Islet of Langerhans (tissue), 1 donor: ENCODE data around the gene DOCK8.

ENCODE experiments used
- FAIRE-seq: peaks from one replicate; lab custom pipeline; 2011; peaks lifted over from hg19 to GRCh38; lab: Jason Lieb, UNC

The DOCK8 gene

DNA sequence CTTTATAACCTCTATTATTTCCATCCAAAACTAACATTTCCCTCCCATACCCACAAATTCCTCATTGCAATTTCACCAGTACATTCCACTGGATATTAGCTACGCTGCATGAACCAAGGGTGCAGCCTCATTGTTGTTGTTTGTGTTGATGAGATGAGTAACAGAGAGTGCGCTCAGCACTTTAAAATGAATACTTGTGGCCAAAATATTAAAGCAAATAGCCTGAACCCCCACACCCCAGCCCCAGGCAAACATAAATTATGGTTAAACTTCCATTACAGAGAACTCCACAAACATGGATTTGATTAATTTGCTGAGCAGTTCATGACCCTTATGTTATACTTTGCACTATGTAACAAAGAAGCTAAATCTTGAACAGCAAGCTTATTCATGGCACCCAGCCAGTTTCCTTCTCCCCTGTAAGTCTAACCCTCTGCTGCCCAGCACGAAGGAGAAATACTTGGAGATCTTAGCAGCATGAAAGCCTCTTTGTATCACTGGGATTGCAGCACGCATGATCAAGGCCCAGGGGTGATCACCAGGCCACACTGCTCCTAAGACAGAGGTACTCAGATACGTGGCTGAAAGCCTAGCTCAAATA lies 205.0 kb downstream of the DOCK8 start:
- no peak for FAIRE-seq

DNA sequence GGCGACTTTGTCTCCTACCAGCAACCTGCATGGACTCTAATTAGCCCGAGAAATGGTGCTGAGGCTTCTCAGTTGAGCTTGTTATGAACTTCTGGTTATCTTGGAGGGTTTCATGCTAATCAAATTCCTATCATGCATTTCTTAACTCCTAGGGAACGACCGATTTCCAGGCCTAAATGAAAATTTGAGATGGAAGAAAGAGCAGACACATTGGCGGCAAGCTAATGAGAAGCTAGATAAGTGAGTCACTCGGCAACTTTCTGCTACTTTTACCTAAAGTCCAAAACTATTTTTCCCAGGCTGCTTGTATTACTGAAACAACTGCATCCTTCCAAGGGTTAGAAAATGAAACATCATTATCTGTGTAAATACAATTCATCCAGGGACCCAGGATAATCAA lies 207.2 kb downstream of the DOCK8 start:
- FAIRE-seq, result no peak

DNA sequence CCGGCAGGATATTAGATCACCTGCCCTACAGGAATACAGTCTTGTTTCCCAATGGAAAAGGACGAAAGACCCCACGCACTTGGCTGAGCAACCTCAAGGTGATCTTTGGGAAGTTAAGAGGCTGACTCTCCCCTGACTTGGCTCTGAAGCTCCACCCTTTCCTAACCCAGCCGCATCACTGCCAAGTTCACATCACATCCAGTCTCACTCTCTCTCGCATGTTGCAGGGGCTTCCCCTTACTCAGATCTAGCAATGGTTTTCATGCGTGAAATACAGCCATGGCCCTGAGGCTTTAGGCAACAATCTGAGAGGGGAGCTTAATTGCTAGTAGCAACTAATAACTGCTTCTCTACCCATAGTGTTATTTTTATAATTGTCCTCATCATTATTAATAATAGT lies 211.6 kb downstream of the DOCK8 start:
- no peak for FAIRE-seq

DNA sequence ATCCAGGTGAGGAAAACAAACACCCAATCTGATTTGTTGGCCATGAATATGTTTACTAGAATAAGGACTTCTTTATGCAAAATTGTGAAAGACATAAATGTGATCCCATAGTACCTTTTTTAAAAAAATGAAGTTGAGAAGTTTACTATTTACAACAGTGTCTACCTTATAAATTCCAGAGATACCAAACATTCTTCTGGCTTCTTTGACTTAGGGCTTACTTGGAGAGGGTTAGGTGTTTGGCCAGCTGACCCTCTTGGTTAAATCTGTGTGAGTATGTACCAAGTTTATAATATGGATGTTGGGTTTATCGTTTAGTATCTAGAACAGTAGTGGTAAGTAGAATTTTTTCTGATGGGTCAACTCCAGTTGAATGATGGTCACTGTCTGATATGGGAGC lies 212.3 kb downstream of the DOCK8 start:
- no peak for FAIRE-seq

DNA sequence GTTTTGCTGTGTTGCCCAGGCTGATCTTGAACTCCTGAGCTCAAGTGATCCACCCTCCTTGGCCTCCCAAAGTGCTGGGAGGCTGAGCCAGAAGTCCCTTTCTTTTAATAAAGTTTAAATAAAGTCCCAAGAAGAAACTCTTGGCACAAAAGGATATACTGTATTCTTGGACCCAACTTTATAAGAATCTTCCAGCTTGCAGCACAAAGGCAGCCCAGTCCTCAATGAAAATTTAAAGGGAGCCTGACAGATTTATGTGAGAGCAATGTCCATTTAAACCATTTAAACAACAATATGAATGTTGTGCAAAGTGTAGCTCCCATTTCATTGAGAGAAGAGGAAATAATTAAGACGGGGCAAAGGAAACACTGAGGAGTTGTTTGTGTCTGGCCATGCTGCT lies 217.0 kb downstream of the DOCK8 start:
- no peak for FAIRE-seq

DNA sequence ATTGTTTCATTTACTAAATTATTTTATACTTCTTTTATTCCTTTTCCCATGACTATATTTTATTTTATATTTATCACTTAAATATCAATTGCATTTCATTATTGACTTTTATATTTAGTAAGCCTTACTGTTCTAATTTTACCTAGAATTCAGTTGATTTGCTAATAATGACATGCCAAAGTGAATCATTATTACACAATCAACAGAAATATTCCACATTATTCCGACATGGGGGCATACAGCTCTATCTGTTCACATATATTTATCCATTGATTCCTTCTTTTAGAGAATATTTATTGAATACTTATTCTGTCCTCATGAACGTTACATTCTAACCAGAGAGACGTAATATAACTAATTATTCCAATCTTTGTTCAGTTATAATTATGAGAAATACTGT lies 221.8 kb downstream of the DOCK8 start:
- FAIRE-seq, result no peak

DNA sequence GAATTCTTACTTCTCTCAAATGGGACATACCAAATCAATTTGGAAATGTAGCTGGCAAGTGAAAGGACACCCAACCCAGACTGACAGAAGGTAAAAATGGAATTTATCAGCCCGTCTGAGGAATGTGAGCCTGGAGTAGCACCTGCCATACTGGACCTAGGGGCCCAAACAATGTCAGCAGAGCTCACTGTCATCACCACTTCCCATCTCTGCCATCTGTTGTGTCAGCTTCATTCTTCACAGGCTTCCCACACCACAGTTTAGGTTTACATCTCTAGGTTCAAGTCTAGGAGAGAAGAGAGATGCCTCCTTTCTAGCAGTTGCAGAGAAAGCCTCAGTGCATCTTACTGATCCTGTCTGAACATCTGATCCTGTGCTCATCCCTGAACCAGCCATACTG lies 222.4 kb downstream of the DOCK8 start:
- FAIRE-seq, result no peak

DNA sequence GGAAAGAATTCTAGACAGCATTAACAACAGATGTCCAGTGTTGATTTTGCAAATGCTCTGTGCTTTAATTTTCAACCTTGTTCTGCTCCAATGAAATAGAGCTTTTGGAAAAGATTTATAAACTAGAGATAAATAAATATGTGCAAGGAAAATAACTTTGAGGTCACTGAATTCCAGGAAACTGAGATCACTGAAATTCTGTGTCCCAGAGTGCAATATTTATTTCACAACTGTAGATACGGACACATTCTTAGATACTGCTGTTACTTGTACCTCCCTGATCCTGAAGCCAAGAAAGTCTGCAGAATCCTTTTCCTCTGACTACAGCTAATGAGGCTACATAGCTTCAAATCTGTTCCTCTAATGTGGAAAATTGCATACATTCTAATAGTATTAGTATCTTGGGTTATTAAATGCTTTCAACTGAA lies 222.9 kb downstream of the DOCK8 start:
- FAIRE-seq, result peak; percentile 33

DNA sequence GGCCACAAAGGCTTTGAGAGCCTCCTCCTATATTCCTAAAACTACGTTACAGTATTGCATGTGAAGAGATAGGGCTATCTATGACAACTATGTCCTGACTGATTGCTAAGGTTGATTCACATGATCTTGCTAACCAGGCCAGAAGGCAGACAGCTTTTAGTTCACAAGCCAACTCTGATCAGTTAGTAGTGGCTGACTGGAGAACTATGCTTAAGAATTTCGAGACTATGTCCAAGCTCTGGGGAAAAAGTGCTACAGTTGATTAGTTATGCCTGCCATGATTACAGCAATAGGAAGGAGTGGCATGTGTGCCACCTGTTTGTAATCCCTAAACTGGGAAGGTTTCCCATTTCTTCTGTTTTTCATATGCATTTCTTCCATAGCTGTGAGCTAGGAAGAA lies 223.4 kb downstream of the DOCK8 start:
- FAIRE-seq, result no peak

DNA sequence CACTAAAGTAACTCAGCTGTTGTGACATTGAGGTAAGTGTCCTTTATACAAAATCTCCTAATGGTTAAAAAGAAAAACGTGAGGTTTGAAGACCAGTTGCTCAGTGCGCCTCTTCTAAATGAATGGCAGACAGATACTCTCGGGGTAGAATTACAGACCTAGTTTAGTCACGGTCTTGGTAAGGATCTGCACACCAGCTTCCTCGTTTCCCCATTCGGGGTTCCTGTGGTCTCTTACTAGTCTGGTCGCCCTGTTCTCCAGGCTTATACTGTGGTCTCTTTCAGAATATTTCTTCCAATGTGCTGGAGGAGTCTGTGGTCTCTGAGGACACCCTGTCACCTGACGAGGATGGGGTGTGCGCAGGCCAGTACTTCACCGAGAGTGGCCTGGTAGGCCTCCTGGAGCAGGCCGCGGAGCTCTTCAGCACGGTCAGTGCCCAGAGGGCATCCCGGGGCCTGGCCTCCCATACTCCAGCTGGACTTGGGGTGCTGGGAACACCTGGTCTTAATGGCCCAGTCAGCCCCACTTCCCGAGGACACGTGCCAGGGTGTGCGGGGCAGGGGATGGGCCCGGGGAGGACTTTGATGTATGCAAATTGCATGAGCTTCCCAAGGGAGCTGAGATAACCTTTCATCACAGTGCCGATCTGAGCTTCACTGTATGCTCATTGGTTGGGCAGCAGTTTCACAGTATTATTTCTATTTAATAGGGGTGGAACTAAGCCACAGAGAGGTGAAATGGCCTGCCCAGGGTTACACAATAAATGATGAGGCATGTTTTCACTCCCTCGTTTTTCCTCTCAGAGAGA lies 224.5 kb downstream of the DOCK8 start:
- FAIRE-seq, result no peak

DNA sequence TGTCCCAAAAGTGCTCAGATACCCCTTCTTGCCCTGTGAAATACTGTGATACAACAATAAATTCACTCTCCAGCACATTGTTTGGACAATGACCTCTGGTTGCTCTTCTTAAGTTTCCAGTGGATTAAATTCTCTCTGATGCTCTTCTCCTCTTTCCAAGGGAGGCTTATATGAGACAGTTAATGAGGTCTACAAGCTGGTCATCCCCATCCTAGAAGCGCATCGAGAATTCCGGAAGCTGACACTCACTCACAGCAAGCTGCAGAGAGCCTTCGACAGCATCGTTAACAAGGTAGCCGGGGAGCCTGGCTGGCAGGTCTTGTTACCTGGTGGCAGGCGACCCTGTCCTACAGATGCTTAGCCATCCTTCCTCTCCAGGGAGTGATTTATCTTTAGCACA lies 226.5 kb downstream of the DOCK8 start:
- FAIRE-seq, result no peak

DNA sequence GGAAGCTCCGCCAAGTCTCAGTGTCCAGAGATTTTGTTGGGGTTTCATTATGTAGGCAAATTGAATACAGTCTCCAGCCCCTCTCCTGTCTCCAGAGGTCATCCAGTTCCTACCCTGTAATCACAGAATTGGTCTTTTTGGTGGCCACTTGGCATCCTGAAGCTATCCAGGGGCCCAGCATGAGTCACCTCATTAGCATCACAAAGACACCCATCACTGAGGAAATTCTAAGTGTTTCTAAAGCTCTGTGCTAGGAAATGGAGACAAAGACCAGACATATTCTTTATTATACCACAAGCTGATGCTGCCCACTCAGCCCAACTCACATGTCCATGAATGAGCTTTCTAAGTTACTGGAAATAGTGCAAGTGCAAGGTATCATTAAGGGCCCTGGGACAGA lies 229.9 kb downstream of the DOCK8 start:
- FAIRE-seq, result no peak

DNA sequence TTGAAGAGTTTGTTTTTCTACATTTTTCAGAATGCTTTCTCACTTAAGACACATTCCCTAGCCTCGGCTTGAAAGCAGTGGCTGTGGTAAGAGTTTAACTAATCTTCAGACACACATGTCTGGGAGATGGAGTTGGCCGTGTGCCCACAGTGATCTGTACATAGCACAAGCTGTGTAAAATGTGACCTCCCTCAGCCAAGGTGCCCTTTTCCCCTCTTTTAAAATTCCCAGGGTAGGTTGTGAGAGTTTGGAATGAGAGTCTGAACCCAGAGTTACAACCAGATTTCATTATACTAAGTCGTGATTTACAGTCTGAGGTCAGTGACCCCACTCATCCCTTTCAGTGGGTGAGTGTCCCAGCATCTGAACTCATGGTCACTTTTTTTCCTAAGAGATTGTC lies 230.4 kb downstream of the DOCK8 start:
- no peak for FAIRE-seq

DNA sequence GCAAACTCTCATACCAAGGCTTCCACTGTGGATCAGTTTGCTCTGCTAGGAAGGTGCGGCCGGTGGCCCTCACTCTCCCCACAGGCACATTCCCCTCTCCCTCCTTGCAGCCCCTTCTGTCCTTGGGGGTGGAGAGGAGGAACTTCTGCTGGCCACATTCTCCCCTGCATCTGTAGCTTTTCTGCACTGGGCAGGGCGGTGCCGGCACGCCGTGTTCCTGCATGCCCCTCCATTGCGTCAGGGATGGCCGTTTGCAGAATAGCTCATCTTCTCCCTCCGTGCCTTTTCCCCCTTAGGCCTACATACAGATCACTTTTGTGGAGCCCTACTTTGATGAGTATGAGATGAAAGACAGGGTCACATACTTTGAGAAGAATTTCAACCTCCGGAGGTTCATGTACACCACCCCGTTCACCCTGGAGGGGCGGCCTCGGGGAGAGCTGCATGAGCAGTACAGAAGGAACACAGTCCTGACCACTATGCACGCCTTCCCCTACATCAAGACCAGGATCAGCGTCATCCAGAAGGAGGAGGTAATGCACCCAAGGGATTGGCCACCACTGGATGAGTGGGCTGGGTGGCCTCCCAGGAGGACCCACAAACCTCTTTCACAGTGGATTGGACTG lies 231.5 kb downstream of the DOCK8 start:
- no peak for FAIRE-seq

DNA sequence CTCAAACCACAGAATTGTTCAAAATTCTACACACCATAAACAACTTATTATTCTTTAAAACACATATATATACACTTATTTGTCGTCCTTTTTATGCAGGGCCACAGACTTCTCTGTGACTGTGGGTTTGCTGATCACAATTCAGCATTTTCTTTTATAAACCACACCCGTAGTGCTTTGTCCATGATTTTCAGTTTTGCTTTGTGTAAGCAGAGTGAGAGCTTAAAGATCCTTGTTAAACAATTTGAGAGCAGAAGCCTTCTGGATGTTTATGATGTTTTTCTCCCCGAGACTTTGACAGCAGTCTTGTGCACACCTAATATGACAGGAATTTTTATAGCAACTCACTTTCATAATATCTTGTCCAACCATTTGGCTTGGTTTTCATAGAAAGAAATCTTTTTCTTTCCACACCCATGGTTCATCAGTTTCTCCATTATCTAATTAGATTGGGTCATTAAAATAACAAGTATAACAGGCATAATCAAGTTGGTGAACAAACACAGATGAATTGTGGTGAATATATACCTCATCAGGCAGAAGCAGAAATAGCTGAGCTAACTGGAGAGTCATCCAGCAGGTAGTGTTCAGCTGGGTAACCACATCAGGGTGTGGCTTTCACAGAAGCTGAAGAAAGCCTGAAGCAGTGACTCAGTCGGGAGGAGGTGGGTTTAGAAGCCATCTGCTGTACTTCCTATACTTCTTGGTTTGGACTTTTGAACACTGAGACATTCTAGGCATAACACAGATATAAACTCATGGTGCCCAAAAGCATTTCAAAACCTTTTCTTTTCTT lies 232.8 kb downstream of the DOCK8 start:
- peak; percentile 9 for FAIRE-seq

DNA sequence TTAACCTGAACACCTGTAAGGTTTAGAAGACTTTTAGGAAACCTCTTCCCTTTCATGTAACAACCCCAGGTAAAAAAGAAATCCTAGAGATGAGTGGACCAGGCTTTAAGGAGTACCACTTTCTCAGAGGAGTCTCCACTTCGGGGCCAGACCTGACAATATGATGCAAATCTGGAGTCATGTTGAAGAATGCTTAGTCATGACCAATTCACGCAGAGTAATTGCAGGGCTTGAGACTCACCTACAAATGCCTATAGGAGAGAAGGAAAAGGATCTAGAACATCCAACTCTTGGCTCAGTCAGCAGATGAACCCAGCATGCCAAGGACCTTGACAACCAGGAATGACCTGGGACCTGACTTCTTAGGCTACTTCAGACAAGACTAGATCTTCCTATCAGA lies 235.4 kb downstream of the DOCK8 start:
- FAIRE-seq, result no peak

DNA sequence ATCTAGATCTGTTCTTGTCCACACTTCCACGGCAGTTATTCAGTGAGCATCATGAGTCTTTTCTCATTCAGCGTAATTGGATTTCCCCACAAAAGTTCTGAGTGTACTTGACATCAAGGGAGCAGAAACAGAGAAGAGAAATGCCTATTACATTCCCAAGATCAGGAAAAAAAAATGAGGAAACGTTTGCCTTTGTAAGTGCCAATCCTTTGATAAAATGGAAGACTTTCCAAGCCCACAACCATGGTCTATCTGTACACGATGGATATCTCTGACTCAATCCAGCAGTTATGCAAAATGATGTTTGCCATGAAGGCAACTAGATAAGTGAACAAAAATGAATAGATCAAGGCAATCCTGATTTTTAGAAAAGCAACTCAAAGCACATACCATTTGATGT lies 235.9 kb downstream of the DOCK8 start:
- no peak for FAIRE-seq

DNA sequence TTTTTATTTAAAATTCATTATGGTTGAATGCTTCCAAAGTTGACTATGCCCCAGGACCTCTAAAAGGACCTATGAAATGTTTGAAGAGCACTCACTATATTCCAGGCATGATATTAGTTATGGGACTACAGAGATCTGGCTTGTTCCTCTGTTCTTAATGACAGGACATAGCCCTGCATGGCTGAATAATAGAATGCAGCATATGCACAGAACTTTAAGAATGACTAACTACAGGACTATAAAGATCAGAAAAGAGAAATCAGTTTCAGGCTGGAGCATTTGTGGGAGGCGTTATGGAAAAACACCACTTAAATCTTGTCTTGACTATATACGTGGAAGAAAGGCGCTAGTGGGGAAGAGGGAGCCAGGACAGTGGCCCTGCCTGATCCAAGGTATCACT lies 239.2 kb downstream of the DOCK8 start:
- no peak for FAIRE-seq

DNA sequence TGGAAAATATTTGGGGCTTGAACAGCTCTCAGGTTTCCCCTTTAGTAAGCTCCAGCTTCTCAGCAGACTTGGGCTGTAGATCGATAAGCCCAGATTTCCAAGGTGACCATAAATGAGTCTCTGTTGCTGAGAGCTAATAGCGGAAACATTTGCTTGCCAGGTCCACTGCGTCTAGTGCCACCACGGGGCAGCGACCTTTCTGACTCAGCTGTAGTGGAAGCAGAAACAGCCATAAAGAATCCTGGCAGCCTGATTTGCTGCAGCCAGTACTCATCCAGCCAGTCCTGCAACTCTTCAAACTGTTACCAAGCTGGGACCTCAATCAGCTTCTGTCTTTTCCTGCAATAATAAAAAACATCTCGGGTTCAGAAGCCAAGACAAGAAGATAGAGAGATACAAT lies 241.7 kb downstream of the DOCK8 start:
- FAIRE-seq, result no peak

DNA sequence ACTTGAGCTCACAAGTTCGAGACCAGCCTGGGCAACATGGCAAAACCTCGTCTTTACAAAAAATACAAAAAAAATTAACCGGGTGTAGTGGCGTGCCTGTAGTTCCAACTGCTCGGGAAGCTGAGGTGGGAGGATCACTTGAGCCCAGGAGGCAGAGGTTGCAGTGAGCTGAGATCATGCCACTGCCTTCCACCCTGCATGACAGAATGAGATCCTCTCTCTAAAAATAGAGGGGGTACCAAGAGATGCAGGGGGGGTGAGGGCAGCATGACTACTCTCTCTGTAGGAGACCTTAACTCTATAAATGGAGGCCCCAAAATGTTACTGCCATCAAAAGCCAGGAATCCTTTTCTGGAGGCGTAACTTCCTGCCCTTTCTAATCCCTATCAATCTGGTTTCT lies 243.9 kb downstream of the DOCK8 start:
- FAIRE-seq, result no peak

DNA sequence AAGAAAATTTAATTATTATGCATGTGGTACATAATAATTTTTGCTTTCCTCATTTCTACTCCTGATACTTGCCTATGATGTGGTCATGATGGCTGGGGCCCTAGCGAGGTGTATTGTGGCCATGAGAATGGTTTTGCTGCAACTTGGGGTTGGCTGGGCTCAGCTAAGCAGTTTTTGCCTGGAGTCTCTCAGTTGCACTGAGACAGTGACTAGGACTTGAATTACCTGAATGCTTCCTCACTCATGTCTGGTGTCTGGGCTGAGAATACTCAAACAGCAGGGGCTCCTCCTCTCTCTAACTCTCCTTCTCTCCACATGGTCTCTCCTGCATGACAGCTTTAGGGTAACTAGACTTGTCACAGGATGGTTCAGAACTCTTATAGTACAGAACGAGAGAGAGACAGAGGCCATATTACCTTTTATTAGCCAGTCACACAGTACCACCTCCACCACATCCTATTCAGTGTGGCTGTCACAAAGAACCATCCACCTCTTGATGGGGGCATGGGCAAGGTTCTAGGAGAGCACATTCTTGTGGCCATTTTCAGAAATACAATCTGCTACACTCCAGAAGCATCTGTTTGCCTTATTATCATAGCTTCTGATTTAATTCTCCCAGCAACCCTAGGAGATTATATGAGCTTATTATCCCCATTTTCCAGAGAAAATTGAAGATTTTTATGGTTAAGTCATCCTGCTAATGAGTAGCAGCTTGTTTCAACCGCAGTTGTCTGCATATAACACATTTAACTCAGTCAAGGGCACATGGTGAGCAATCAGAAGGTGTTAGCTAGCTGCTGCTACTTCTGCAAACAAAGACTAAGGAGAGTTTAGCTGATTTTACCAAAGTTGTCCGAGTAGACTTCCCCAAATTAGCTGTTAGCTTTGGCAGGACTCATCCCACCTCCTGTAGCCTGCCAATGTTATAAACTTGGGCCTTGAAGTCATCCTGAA lies 245.1 kb downstream of the DOCK8 start:
- FAIRE-seq, result no peak

DNA sequence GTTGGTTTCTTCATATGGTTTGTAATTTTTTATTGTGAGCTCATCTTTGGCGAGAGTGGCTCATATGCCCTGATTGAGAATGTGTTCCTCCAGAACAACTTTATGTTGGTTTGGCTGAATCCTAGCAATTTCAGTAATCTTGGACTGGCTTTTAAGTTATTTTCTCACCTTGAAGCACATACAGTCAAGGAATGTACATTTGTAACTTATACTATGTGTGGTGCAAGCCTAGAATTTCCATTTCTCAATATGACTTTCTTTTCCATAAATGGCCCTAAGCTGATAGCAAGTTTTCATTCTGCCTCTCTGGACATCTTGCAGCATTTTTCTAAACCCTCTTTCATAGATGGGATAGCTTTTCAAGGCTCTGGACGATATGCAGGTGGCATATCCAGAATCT lies 247.5 kb downstream of the DOCK8 start:
- FAIRE-seq, result no peak
